Measurements from ENCODE around the gene CCDC85C.

GRCh38 chr14:99514552-99515300 lies 89.3 kb downstream of the CCDC85C start:
- no peak for TF ChIP-seq EZH2 (IDR thresholded peaks at IDR 0.05)
- TF ChIP-seq POLR2AphosphoS5 (IDR thresholded peaks at IDR 0.05; ENCODE audit: borderline replicate concordance, low read depth, low read length), result no peak
- no peak for TF ChIP-seq FOXP2 (optimal IDR thresholded peaks at IDR 0.05; ENCODE audit: control extremely low read depth, extremely low read length, insufficient read depth)

Data from SK-N-MC (cell line).